Endometrial microvascular endothelial cells (primary cell): ENCODE data around the gene FBXL16. TPM values are rescaled to one million over a fixed set of nuclear protein-coding genes. Genes with fewer than 3 reads are reported as not detected.

Experiments
- in situ Hi-C: cut with HindIII; loops from 2 replicates; pipeline ENCODE4 v1.10.0; 2017; ENCODE audit warnings: low sequenced_read_pairs, low pct_unique_long_range_greater_than_20kb; ENCODE audit errors: inconsistent ontology term
- total RNA-seq: library from RNA; depleted of rRNA; stranded (reverse); fragments of >200 nt; gene quantifications from one replicate; pipeline ENCODE4 v1.2.3, GENCODE V29; 2015; ENCODE audit errors: inconsistent ontology term

Gene FBXL16
- total RNA-seq, 1 donor from 2014 or later, result not detected

DNA sequence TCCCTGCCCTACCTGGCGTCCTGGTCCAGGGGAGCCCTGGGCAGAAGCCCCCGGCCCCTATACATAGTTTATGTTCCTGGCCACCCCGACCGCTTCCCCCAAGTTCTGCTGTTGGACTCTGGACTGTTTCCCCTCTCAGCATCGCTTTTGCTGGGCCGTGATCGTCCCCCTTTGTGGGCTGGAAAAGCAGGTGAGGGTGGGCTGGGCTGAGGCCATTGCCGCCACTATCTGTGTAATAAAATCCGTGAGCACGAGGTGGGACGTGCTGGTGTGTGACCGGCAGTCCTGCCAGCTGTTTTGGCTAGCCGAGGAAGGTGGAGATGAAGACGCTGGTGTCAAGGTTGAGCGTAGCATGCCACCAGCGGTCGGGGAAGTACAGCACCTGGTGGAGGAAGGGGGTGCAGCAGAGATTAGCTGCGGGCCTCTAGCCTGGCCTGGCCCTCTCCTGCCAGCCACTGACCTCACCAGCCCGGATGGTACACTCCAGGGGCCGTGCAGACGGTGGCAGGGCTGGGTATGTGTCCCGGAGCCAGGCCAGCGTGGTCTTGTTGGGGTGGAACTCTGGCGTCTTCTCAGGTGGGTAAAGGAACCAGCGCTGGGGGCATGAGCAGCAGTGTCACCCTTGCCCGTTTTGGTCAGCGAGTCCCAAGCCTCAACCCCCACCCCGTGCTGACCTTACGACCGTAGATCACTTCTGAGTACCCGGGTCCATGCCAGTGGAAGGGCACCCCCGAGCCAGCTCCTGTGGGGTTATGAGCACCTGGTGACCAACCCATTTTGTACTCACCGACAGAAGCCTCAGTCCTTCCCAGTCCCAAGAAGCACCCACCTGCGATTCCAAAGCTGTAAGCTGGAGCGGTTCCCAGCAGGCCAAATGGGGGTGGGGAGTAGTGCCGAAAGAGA, 22.9 kb downstream of the FBXL16 start:
- in situ Hi-C loops, result no loop called here

DNA sequence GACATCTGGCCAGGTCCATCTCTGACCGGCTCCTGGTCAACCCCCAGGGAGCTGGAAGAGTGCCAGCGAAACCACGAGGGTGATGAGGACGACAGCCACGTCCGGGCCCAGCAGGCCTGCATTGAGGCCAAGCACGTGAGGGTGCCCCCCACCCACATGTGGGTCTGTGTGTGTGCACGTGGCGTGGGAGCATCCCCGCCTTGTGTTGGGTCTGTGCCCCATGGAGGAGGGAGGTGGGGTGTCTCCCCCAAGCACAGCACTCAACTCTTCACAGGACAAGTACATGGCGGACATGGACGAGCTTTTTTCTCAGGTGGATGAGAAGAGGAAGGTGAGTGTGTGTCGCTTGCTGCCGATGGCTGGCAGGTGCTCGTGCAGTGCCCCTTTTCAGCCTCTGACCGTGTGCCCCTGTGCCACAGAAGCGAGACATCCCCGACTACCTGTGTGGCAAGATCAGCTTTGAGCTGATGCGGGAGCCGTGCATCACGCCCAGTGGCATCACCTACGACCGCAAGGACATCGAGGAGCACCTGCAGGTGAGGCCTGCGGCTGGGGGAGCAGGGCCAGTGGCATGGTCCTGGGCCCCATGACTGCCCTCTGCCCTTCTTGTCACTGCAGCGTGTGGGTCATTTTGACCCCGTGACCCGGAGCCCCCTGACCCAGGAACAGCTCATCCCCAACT, 23.7 kb downstream of the FBXL16 start:
- in situ Hi-C loops, result no loop called here

DNA sequence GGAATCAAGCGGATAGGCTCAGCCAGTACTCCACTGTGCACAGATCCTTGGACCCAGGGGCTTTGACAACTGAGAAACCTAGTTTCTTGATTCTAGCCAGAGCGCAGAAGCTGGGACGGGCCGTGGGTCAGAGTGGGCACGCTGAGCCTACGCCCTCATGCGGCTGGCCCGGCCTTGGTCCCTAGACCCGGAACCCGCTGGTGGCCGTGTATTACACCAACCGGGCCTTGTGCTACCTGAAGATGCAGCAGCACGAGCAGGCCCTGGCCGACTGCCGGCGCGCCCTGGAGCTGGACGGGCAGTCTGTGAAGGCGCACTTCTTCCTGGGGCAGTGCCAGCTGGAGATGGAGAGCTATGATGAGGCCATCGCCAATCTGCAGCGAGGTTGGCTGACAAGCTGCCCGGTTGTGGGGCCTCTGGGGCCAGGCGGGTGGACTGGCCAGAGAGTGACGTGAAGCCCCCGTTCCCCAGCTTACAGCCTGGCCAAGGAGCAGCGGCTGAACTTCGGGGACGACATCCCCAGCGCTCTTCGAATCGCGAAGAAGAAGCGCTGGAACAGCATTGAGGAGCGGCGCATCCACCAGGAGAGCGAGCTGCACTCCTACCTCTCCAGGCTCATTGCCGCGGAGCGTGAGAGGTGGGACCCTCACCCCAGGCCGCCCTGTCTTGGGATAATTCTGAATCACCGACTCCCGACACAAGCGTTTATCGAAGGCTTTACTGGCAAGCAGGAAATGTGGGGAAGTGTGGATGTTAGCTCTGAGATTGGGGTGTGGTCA, 24.4 kb downstream of the FBXL16 start:
- in situ Hi-C loops, result no loop called here

DNA sequence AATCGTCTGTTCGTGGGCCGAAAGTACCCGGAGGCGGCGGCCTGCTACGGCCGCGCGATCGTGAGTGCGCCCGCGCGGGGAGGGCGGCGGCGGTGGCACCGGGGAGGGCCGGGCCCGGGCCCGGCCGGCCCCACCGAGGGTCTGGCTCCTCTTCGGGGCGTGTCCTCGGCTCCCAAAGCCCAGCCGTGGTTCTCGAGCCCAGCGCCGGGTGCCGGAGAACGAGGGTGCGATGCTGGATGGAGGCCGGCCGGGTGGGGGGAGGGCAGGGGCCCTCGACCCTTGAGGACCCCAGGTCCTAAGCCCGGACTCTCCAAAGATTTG, 25.0 kb downstream of the FBXL16 start:
- in situ Hi-C loops, result no loop called here

DNA sequence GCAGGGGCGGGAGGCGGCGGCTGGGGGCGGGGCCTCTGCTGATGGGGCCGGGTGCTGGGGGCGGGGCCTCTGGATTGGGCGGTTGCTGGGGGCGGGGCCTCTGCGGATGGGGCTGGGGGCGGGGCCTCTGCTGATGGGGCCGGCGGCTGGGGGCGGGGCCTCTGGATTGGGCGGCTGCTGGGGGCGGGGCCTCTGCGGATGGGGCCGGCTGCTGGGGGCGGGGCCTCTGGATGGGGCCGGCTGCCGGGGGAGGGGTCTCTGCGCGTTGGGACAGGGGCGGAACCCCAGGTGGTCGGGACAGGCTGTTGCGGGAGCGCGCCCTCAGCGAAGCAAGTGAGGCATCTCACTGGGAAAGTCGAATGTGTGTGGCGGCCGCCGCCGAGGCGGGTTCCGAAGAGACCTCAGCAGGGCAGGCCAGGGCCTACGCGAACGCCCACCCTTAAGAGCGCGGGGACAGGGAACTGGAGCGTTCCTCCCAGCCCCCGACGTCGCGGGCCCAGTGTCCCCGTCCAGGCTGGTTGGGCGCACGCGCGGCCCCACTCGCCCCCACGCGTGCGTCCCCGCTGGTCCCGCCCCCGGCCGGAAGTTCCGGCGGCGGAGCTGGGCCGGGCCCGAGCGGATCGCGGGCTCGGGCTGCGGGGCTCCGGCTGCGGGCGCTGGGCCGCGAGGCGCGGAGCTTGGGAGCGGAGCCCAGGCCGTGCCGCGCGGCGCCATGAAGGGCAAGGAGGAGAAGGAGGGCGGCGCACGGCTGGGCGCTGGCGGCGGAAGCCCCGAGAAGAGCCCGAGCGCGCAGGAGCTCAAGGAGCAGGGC, 25.6 kb downstream of the FBXL16 start, which contains the start of gene STUB1:
STUB1 (plus strand) TSS at position 597 of the 811 bp plus-strand sequence; CDS start at position 713, 116 bp downstream.
- in situ Hi-C loops, result no loop called here

DNA sequence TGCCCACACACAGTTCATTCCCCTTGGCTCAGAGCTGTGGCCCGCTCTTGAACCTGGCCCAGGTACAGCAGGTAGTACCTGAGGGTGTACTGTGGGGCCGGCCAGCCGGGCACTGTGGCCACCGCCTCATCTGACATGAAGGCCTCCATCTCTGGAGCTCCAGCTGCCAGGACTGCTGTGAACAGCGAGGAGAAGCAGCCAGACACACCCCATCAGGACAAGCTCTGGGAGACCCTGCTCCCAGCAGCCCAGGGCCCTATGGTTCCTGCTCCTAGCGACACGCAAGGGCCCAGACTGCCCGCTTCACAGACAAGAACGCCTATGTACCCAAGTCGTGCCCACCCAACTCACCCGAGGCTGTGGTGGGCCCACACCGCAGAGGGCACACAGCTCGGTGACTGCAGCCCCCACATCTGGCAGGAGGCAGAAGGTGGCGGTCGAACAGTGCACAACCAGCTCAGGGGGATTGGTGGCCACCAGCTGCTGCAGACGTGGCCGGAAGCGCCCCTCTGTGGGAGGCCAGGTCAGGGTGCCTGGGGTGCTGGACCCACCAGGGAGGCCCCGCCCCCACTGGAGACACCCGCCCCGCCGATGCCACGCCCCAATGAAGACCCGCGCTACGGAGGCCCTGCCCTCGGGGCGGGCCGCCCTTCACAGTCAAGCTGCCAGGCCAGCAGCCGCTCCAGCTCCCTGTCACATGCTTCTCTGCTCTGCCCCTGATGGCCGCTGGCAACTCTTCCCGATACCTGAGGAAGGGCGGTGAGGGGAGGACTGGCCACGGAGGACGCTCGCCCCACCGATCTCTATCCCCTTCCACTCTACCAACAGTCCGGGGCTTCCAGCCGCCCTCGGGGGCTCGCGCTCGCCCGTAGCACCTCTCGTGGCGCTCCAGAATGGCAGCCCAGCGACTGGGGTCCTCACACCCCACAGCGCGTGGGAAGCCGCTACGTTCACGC, 26.5 kb downstream of the FBXL16 start:
- in situ Hi-C loops, result no loop called here

DNA sequence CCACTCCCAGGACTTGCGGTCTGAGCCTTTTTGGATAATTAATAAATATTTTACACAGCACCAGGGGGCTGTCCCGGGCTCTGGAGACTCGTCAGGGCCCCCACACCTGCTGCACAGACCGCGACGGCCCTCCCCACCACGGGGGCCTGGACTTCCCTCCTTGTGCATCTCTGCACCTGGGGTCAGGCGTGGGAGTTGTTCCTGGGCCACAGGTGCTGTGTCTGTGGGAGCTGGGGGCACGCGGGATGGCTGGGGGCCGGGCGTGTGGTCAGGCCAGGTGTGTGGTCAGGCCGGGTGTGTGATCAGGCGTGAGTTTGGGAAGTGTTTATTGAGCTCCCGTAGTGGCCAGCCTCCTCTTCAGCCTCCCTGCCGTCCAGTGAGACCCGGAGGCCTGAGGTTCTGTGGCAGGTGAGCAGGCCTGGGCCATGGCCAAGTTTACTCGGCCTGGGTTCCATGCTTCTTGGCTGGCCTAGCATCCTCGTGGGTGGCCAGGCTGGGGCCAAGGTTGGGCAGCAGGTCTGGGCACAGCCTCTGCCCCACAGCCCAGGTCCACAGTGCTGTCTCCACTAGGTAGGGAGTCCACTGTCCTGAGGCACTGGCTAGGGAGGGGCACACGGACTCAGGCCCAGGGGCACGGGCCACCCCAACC, 27.3 kb downstream of the FBXL16 start:
- in situ Hi-C loops, result no loop called here

DNA sequence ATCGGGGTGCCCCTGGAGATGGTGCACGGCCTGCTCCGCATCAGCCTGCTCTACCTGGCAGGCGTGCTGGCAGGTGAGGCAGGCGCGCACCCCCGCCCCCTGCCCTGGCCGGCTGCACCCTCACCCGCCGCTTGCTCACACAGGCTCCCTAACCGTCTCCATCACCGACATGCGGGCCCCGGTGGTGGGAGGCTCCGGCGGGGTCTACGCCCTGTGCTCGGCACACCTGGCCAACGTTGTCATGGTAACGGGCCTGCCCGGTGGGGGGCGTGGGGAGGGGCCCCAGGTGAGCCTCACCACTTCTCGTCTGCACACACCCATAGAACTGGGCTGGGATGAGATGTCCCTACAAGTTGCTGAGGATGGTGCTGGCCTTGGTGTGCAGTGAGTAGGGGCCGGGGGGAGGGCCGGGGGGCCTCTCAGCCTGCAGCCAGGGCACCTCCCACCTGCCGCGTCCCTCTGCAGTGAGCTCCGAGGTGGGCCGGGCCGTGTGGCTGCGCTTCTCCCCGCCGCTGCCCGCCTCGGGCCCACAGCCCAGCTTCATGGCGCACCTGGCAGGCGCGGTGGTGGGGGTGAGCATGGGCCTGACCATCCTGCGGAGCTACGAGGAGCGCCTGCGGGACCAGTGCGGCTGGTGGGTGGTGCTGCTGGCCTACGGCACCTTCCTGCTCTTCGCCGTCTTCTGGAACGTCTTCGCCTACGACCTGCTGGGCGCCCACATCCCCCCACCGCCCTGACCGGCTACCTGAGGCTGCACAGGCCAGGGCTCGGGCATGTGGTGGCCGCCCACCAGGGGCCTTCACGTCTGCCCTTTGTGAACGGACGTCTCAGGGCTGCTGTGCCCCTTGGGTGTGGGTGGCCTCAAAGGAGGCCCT, 28.0 kb downstream of the FBXL16 start:
- in situ Hi-C loops, result no loop called here

DNA sequence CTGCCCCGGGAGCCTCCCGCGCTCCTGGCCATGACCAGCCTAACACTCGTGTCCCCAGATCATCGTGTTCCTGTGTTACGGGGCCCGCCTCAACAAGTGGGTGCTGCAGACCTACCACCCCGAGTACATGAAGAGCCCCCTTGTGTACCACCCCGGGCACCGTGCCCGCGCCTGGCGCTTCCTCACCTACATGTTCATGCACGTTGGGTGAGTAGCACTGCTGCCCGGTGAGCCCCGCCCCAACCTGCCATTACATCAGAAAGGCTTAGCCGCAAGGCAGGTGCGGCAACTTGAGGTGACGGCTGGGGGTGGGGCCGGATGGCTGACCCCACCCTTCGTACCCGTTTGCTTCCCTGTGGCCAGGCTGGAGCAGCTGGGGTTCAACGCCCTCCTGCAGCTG, 28.7 kb downstream of the FBXL16 start:
- in situ Hi-C loops, result no loop called here

DNA sequence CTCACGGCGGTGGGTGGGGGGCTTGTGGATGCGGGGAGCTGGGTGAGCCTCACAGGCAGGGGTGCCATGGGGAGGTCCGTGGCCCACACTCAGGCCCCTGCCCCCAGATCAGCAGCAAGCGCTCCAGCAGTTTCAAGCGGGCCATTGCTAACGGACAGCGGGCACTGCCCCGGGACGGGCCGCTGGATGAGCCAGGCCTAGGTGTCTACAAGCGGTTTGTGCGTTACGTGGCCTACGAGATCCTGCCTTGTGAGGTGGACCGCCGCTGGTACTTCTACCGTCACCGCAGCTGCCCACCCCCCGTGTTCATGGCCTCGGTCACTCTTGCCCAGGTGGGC, 29.1 kb downstream of the FBXL16 start:
- in situ Hi-C loops, result no loop called here

DNA sequence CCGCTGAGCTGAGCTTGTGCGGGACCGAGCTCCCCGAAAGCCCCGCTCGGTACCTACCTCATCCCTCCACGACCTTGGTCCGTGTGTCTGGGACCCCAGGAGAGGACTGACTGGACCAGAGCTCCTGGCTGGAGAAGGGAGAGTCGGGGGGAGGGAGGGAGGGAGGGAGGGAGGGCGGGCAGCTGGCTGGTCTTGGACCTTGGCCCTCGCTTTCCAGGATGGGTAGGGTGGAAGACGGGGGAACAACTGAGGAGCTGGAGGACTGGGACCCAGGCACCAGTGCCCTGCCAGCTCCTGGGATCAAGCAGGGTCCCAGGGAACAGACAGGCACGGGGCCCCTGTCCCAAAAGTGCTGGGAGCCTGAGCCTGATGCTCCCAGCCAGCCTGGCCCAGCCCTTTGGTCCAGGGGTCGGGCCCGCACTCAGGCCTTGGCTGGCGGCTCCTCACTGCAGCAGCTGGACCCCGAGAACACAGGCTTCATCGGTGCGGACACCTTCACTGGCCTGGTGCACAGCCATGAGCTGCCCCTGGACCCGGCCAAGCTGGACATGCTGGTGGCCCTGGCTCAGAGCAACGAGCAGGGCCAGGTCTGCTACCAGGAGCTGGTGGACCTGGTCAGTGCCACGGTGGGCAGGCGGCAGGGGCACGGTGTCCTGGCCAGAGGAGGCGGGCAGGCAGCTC, 29.6 kb downstream of the FBXL16 start:
- in situ Hi-C loops, result no loop called here

DNA sequence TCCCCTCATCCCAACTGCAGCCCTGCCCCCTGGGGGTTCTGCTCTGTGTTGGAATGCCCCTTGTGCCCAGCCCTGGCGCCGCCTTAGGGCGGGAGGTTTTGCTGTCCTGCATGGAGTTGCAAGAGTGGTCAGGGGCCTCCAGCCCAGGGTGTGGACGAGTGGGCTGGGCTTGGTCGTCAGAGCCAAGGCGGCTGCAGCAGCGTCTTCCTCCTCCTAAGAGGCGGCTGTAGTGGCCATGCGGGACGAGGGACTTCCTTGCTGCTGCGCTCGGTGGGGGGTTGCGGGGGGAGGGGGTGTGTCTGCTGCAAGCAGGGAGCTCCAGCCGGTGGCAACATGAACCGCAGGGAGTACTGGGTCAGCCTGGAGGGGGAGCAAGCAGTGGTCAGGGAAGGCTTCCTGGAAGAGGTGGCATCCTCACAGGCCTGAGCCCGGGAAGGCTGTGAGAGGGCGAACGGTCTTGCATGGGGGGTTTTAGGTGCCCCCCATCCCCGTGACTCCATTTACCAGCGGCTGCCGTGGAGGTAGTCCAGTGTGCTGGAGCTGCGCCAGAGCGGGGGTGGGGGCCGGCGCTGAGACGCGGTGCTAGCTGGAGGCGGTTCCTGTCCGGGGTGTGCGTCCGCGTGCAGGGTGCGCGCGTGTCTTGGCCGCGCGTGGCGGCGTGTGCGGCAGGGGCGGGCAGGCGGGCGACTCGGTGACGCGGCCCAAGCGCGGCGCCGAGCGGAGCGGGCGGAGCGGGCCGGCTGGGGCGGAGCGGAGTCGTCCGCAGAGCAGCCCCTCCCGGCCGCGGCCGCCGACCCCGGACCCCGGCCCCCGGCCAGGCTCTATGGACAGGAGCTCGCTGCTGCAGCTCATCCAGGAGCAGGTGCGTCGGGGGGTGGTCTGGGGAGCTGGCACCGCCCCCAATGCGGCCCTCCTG, 30.4 kb downstream of the FBXL16 start, which contains the start of gene RHBDL1:
RHBDL1 (plus strand) TSS at position 704 of the 916 bp plus-strand sequence; CDS start at position 824, 120 bp downstream.
- in situ Hi-C loops, result no loop called here

DNA sequence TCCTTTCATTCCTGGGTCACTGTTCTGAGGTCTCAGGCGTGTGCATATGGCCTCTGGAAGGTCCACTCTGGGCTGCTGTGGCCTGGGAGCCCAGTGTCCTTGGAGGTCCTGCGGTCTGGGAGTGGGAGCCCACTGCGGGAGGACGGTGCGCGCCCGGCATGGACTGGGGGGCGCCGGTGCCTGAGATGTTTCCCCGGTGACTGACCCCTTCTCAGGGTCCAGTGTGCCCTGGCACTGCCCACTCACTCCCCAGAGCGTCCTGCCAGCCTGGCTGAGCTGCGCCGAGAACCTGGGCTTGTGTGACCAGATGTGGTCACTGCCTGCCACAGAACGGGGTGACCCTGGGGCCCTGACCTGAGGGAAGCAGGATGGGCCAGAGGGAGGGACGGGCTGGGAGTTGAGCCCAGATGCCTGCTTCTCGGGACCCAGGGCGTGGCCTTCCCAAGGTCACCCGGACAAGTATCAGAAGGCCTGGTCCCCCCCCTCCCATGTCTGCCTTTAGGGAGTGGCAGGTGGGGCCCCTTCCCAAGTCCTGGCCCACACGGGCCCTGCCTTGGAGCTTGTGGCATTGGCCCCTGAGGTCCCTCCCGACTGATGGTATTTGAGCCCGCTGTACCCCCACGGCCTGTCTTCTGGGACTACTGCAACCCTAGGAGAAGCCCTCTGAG, 31.3 kb downstream of the FBXL16 start:
- in situ Hi-C loops, result no loop called here

DNA sequence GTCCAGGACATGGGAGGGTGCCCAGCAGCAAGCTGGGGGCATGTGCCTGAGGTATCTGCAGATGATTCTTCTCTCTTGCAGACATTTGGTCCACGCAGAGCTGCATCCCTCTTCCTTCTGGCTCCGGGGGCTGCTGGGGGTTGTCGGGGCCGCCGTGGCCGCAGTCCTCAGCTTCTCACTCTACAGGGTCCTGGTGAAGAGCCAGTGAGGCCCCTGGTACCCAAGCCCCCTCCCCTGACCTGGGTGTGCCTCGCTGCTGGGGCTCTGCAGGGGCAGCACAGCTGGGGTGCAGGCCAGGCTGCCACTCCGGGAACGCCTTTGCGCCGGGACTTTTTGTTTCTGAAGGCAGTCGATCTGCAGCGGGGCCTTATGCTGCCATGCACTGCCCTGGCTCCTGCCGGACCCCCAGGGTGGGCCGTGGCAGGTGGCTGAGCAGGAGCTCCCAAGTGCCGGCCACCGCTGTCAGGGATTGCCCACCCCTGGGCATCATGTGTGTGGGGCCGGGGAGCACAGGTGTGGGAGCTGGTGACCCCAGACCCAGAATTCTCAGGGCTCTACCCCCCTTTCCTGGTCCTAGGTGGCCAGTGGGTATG, 32.1 kb downstream of the FBXL16 start:
- in situ Hi-C loops, result no loop called here
